NOMO-1 treated with dmso at 0.1 percent for 144 hours (cell line): ENCODE results near the gene PGLYRP1.

ENCODE experiments used
- DNase-seq: peaks from one replicate; lab custom pipeline; 2025; ENCODE audit not compliant: unreplicated experiment; lab: John Stamatoyannopoulos, UW

PGLYRP1 gene

DNA sequence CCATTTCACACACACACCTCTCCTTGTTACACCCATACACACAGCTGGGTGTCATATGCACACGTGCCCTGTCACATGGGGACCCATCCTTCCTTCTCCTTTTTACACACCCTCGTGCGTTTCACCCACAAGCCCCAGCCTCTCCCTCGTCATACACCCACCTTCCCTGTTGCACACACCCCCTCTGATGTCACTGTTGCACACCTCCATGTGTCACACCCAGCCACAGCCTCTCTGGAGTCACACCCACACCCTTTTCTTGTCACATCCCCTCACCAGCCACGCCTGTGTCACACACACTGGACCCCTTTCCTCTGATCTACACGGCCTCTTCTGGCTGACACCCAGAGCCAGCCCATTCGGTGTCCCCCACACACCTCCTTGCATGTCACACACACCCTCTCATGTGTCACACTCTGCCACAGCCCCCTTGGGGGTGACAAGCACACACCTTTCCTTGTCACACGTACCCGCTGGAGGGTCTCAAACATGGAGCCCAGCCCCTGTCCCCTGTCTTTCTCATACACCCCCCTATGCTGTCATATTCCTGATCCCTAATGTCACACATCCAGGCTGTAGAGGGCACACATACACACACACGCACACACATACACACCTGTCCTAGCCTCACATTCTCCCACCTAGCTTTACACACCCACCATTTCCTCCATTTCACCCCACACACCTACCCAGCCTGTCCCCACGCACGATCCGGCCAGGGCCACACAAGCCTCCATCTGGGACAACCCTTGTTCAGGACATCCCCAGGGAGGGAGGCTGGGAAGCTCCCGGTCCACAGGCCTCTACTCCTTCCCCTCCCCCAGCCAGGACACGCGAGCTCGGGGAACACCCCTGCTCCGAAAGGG lies 50.5 kb downstream of the PGLYRP1 start:
- no peak for DNase-seq

DNA sequence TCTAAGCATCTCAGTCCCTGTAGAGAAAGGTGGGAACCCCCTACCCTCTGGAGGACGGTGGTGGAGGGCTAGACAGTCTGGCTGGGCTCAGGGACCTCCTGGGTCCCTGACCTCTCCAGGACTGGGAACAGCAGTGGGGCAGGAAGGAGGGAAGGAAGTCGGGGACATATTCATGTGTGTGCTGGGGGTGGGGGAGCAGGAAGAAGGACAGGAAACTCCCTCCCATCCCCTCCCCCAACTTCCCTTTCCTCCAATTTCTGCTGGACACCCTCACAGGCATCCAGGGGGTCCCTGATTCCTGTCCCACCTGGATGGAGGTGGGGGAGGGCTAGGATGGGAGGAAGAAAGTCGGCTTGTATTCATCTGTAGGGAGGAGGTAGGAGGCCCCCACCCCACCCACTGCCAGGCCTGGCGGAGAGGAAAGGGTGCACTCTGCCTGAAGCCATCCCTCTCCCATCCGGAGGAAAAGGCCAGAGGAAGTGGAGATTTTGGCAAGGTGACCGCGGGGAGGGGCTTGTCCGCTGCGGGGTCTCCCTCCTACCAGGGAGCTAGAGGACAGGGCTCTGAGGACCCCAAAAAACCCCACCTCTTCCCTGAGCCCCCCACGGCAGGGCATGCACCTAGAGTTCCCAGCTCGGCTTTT lies 51.5 kb downstream of the PGLYRP1 start:
- DNase-seq, result no peak

GRCh38 chr19:45969676-45970075 lies 53.2 kb downstream of the PGLYRP1 start:
- DNase-seq, result no peak
